Stimulated activated CD8-positive, alpha-beta memory T cell treated with anti-CD3 and anti-CD28 coated beads, Interleukin-12 subunit alpha, Interleukin-12 subunit beta, amount 100 ng/mL, for 4 hours (primary cell): Measurements from ENCODE around the gene C4orf50.

Experiments
- DNase-seq: peaks from one replicate; pipeline ENCODE4 v3.0.0-alpha.2; 2020; ENCODE audit warnings: low read depth

Gene C4orf50

GRCh38 chr4:5992171-5992827 lies 25.9 kb downstream of the C4orf50 start:
- DNase-seq: no peak

- no peak for DNase-seq
Observed at GRCh38 chr4:5991405-5991804, 26.8 kb downstream of the C4orf50 start.

- DNase-seq: no peak
Observed at GRCh38 chr4:5990446-5991160, 27.6 kb downstream of the C4orf50 start.

- no peak for DNase-seq
Observed at GRCh38 chr4:5989236-5990225, 28.7 kb downstream of the C4orf50 start.

GRCh38 chr4:5988086-5988845 lies 30.0 kb downstream of the C4orf50 start:
- no peak for DNase-seq

- no peak for DNase-seq
Observed at GRCh38 chr4:5984843-5985242, 33.4 kb downstream of the C4orf50 start.

GRCh38 chr4:5982156-5982973 lies 35.9 kb downstream of the C4orf50 start:
- DNase-seq: no peak

GRCh38 chr4:5980436-5981155 lies 37.6 kb downstream of the C4orf50 start:
- DNase-seq: no peak

GRCh38 chr4:5979981-5980380 lies 38.2 kb downstream of the C4orf50 start:
- no peak for DNase-seq

- DNase-seq: no peak
Observed at GRCh38 chr4:5976921-5977320, 41.3 kb downstream of the C4orf50 start.

- no peak for DNase-seq
Observed at GRCh38 chr4:5976431-5976830, 41.8 kb downstream of the C4orf50 start.

GRCh38 chr4:5974321-5974720 lies 43.9 kb downstream of the C4orf50 start:
- DNase-seq: no peak

GRCh38 chr4:5973486-5974220 lies 44.6 kb downstream of the C4orf50 start:
- no peak for DNase-seq

GRCh38 chr4:5973033-5973432 lies 45.2 kb downstream of the C4orf50 start:
- no peak for DNase-seq

- DNase-seq: no peak
Observed at GRCh38 chr4:5972571-5972970, 45.7 kb downstream of the C4orf50 start.

GRCh38 chr4:5971078-5971450 lies 47.2 kb downstream of the C4orf50 start:
- DNase-seq: no peak

GRCh38 chr4:5970381-5971077 lies 47.7 kb downstream of the C4orf50 start:
- DNase-seq: no peak

GRCh38 chr4:5969777-5970176 lies 48.5 kb downstream of the C4orf50 start:
- DNase-seq: no peak

- DNase-seq: no peak
Observed at GRCh38 chr4:5969336-5969735, 48.9 kb downstream of the C4orf50 start.
